CD14-positive monocyte (primary cell): Measurements from ENCODE around the gene WDR17. TPM values are rescaled to one million over a fixed set of nuclear protein-coding genes. Genes with fewer than 3 reads are reported as not detected.

Experiments used
- DNase-seq, 3 donors: peaks; one replicate each; pipeline ENCODE4 v3.0.0-alpha.2; 2011 to 2022
- H2AFZ ChIP-seq: 2 replicates; pipeline ENCODE4 v1.6.0; 2012; ENCODE audit warnings: mild to moderate bottlenecking, low read depth, low read length, inconsistent platforms; ENCODE audit not compliant: insufficient read depth, poor library complexity, severe bottlenecking
- H3K27ac ChIP-seq, 2 donors: 1 replicate in 1 of 2; 2 replicates in 1 of 2; pipeline ENCODE4 v1.5.1; 2012 to 2013; ENCODE audit warnings: low read length in 2 of 2, control low read depth in 1 of 2, inconsistent platforms in 1 of 2, low read depth in 1 of 2, mild to moderate bottlenecking in 1 of 2
- H3K27me3 ChIP-seq, 2 donors: one replicate each; pipeline versions ENCODE4 v1.6.0 to v1.6.1; 2011 to 2013; ENCODE audit warnings: low read length in 2 of 2; ENCODE audit not compliant: control insufficient read depth in 2 of 2, insufficient read depth in 2 of 2
- H3K36me3 ChIP-seq, 2 donors: replicated peaks in 1 of 2; 1 replicate in 1 of 2; 2 replicates in 1 of 2; pipeline versions ENCODE4 v1.5.1 to v1.6.1; 2012 to 2013; ENCODE audit warnings: low read length in 2 of 2, control low read depth in 1 of 2, inconsistent platforms in 1 of 2, mild to moderate bottlenecking in 1 of 2; ENCODE audit not compliant: insufficient read depth in 2 of 2, control insufficient read depth in 1 of 2
- H3K4me1 ChIP-seq, 2 donors: 1 replicate in 1 of 2; 2 replicates in 1 of 2; pipeline versions ENCODE4 v1.5.1 to v1.6.1; 2012 to 2013; ENCODE audit warnings: low read length in 2 of 2, control low read depth in 1 of 2, inconsistent platforms in 1 of 2, mild to moderate bottlenecking in 1 of 2, moderate library complexity in 1 of 2; ENCODE audit not compliant: insufficient read depth in 2 of 2, control insufficient read depth in 1 of 2
- H3K4me2 ChIP-seq: replicated peaks from 2 replicates; pipeline ENCODE3; 2012; ENCODE audit warnings: low read length, moderate library complexity, mild to moderate bottlenecking; ENCODE audit not compliant: poor library complexity, severe bottlenecking; ENCODE audit errors: extremely low read depth
- H3K4me3 ChIP-seq, 3 experiments: fragments of 200-600 bp in 1 of 3; sonication (generic) in 1 of 3; replicated peaks in 1 of 3; 1 replicate in 2 of 3; 2 replicates in 1 of 3; pipeline ENCODE4 v1.5.1; 2011 to 2013; ENCODE audit warnings: low read length in 3 of 3, mild to moderate bottlenecking in 3 of 3, control low read depth in 2 of 3, low read depth in 2 of 3, inconsistent platforms in 1 of 3, moderate library complexity in 1 of 3
- H3K79me2 ChIP-seq: 2 replicates; pipeline ENCODE4 v1.6.0; 2012; ENCODE audit warnings: mild to moderate bottlenecking, control low read depth, inconsistent platforms, low read length, moderate library complexity; ENCODE audit not compliant: insufficient read depth
- H3K9ac ChIP-seq: 2 replicates; pipeline ENCODE4 v1.6.0; 2017; ENCODE audit warnings: low read length, mild to moderate bottlenecking; ENCODE audit not compliant: insufficient read depth, poor library complexity, severe bottlenecking
- H3K9me3 ChIP-seq, 2 donors: replicated peaks in 1 of 2; 1 replicate in 1 of 2; 2 replicates in 1 of 2; pipeline versions ENCODE4 v1.5.1 to v1.6.1; 2012 to 2013; ENCODE audit warnings: low read length in 2 of 2, control low read depth in 1 of 2; ENCODE audit not compliant: control insufficient read depth in 1 of 2, insufficient read depth in 1 of 2
- H4K20me1 ChIP-seq: 2 replicates; pipeline ENCODE4 v1.6.0; 2012; ENCODE audit warnings: mild to moderate bottlenecking, low read length, control low read depth, moderate library complexity; ENCODE audit not compliant: insufficient read depth
- H3K27ac Mint-ChIP-seq, 7 donors: one replicate each; pipeline ENCODE4 v1.8.0; 2020; ENCODE audit warnings: mild to moderate bottlenecking in 7 of 7, mixed read lengths in 7 of 7, moderate library complexity in 6 of 7, inconsistent platforms in 2 of 7
- H3K27me3 Mint-ChIP-seq, 3 donors: one replicate each; pipeline ENCODE4 v1.8.0; 2021 to 2022; ENCODE audit warnings: low read depth in 3 of 3, mild to moderate bottlenecking in 3 of 3, mixed read lengths in 3 of 3, moderate library complexity in 3 of 3, inconsistent platforms in 1 of 3
- H3K36me3 Mint-ChIP-seq, 2 donors: one replicate each; pipeline ENCODE4 v1.8.0; 2020; ENCODE audit warnings: mixed read lengths in 2 of 2, inconsistent platforms in 1 of 2, mild to moderate bottlenecking in 1 of 2
- H3K4me1 Mint-ChIP-seq: one replicate; pipeline ENCODE4 v1.8.0; 2020; ENCODE audit warnings: mild to moderate bottlenecking, mixed read lengths
- H3K4me3 Mint-ChIP-seq, 2 donors: one replicate each; pipeline ENCODE4 v1.8.0; 2020; ENCODE audit warnings: mild to moderate bottlenecking in 2 of 2, mixed read lengths in 2 of 2, moderate library complexity in 1 of 2
- H3K9me3 Mint-ChIP-seq, 7 donors: one replicate each; pipeline ENCODE4 v1.8.0; 2020 to 2022; ENCODE audit warnings: mixed read lengths in 7 of 7, mild to moderate bottlenecking in 6 of 7, moderate library complexity in 6 of 7, inconsistent platforms in 2 of 7
- WGBS: methylation state at CpG from one replicate; pipeline ENCODE4 v1.1.5; 2013; ENCODE audit warnings: missing lambda C conversion rate; ENCODE audit not compliant: insufficient coverage; 5-methylcytosine and 5-hydroxymethylcytosine counted together
- intact Hi-C, 2 donors: fragments of 100-400 bp; cut with micrococcal nuclease; formaldehyde crosslinking; loops; one replicate each; pipeline versions ENCODE4 v1.15.0 to v1.15.1; 2023
- polyA minus RNA-seq: library from RNA; depleted of rRNA, polyadenylated mRNA; stranded (reverse); fragments of >200 nt; gene quantifications from 2 replicates; pipeline ENCODE4 v1.2.3, GENCODE V29; 2012
- polyA plus RNA-seq, 3 donors: library from polyadenylated mRNA; depleted of rRNA in 1 of 3; unstranded in 2 of 3; stranded (reverse) in 1 of 3; fragments of 300-500 nt in 2 of 3; fragments of >200 nt in 1 of 3; fragmentation: Illumina TruSeq in 2 of 3; gene quantifications; 1 replicate in 2 of 3; 2 replicates in 1 of 3; pipeline ENCODE4 v1.2.3, GENCODE V29; 2012 to 2021
- total RNA-seq, 12 experiments: library from RNA in 1 of 12; stranded (reverse) in 1 of 12; fragments of 120-200 nt in 1 of 12; gene quantifications; one replicate each; pipeline ENCODE4 v1.2.4 and lab custom pipeline; 2013 to 2026; ENCODE audit warnings: mixed read lengths in 6 of 12, inconsistent platforms in 1 of 12
- TF ChIP-seq, protein P1 (sequence below): fragments of 200-600 bp; IDR thresholded peaks from one replicate; pipeline ENCODE4 v1.8.0; 2022; ENCODE audit warnings: antibody characterized with exemption, mild to moderate bottlenecking

WDR17 gene
- total RNA-seq (2013) = 1.4 TPM
- polyA plus RNA-seq (1 to 10 TPM in 2 of 3 donors, under 1 TPM in 1; 0.22 to 2.1 (median 1.1) TPM), polyA minus RNA-seq (0.55 and 0.88 TPM in 2 replicates), total RNA-seq (lab: John Stamatoyannopoulos, UW) (0.59 to 10.5 (median 6.4) reads per million in 11 experiments)

GRCh38 chr4:176065435-176066291 is at the start of gene WDR17:
WDR17 (plus strand) TSS chr4:176065841; CDS start chr4:176111581, 45,740 bp downstream.
- peak within 1 kb of the TSS; percentile 53 to 96 (median 85) for H3K4me3 ChIP-seq
- H3K27ac ChIP-seq = no peak within 1 kb of the TSS
- no peaks in the 10 kb centered on the region for H3K9me3 ChIP-seq
- H3K4me1 ChIP-seq = peaks cover 10 to 15% of the 10 kb centered on the region in 2 donors
- Mint-ChIP-seq H3K4me1 (peaks cover 12% of the 10 kb centered on the region), H3K27me3 (peaks cover 5 to 19% (median 15%) of the 10 kb centered on the region in 3 donors), H3K27ac (peak within 1 kb of the TSS in 4 of 7 donors; percentile 26 to 85 (median 58)), H3K4me3 (peak within 1 kb of the TSS; percentile 95 to 96), H3K36me3 (peaks cover 0 to 3% of the 10 kb centered on the region in 2 donors), H3K9me3 (peaks cover 0 to 2% (median 0%) of the 10 kb centered on the region in 7 donors)
- peak within 1 kb of the TSS; percentile 94 for H3K4me2 ChIP-seq
- intact Hi-C loops = no loop called here
- DNase-seq = peak; percentile 70 to 87 (median 86)
- WGBS = under 1% methylated on average over 51 of the region's 55 CpGs
- H3K9ac ChIP-seq = peak within 1 kb of the TSS; percentile 43
- peak within 1 kb of the TSS; percentile 95 for H2AFZ ChIP-seq
- no peaks in the 10 kb centered on the region for H3K79me2 ChIP-seq
- H4K20me1 ChIP-seq = no peaks in the 10 kb centered on the region
- TF ChIP-seq, protein P1, sequence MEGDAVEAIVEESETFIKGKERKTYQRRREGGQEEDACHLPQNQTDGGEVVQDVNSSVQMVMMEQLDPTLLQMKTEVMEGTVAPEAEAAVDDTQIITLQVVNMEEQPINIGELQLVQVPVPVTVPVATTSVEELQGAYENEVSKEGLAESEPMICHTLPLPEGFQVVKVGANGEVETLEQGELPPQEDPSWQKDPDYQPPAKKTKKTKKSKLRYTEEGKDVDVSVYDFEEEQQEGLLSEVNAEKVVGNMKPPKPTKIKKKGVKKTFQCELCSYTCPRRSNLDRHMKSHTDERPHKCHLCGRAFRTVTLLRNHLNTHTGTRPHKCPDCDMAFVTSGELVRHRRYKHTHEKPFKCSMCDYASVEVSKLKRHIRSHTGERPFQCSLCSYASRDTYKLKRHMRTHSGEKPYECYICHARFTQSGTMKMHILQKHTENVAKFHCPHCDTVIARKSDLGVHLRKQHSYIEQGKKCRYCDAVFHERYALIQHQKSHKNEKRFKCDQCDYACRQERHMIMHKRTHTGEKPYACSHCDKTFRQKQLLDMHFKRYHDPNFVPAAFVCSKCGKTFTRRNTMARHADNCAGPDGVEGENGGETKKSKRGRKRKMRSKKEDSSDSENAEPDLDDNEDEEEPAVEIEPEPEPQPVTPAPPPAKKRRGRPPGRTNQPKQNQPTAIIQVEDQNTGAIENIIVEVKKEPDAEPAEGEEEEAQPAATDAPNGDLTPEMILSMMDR = no peak
- H3K36me3 ChIP-seq = no peaks in the 10 kb centered on the region
- H3K27me3 ChIP-seq = peaks cover 0 to 3% of the 10 kb centered on the region in 2 donors

GRCh38 chr4:176016601-176017000 is 49.0 kb upstream of the WDR17 start:
- Histone ChIP-seq H4K20me1 (no peaks in the 10 kb centered on the region), H3K36me3 (no peaks in the 10 kb centered on the region), H3K79me2 (no peaks in the 10 kb centered on the region), H3K9me3 (no peaks in the 10 kb centered on the region), H3K4me3 (no peak overlapping the region), H3K9ac (no peak overlapping the region), H3K4me1 (peaks cover 20 to 21% of the 10 kb centered on the region in 2 donors), H3K27me3 (no peaks in the 10 kb centered on the region), H3K4me2 (no peak overlapping the region), H3K27ac (no peak overlapping the region), H2AFZ (no peak overlapping the region)
- H3K27me3 Mint-ChIP-seq = peaks cover 0 to 6% (median 5%) of the 10 kb centered on the region in 3 donors
- TF ChIP-seq, protein P1 = no peak
- intact Hi-C loops = no loop called here
- no CpG with 5 or more reads among the region's 4 CpGs for WGBS
- H3K9me3 Mint-ChIP-seq = peaks cover 0 to 4% (median 0%) of the 10 kb centered on the region in 7 donors
- peaks cover 27% of the 10 kb centered on the region for H3K4me1 Mint-ChIP-seq
- no peak for DNase-seq
- H3K36me3 Mint-ChIP-seq = no peaks in the 10 kb centered on the region
- H3K4me3 Mint-ChIP-seq = no peak overlapping the region
- H3K27ac Mint-ChIP-seq = no peak overlapping the region
